GM12875 (cell line): ENCODE data around the gene GRM2.
A peak's percentile ranks its signal among the peaks of the same experiment; 100 is the strongest.

Source experiments
- H3K4me3 ChIP-seq: one replicate; pipeline ENCODE4 v1.5.1; 2011; ENCODE audit warnings: low read depth, low read length, control low read depth
- CTCF ChIP-seq: IDR thresholded peaks from 2 replicates; pipeline ENCODE4 v1.5.1; 2011; ENCODE audit warnings: low read depth, mild to moderate bottlenecking, control low read depth, inconsistent platforms, low read length, moderate library complexity, borderline replicate concordance; ENCODE audit not compliant: insufficient read depth

The GRM2 gene

DNA sequence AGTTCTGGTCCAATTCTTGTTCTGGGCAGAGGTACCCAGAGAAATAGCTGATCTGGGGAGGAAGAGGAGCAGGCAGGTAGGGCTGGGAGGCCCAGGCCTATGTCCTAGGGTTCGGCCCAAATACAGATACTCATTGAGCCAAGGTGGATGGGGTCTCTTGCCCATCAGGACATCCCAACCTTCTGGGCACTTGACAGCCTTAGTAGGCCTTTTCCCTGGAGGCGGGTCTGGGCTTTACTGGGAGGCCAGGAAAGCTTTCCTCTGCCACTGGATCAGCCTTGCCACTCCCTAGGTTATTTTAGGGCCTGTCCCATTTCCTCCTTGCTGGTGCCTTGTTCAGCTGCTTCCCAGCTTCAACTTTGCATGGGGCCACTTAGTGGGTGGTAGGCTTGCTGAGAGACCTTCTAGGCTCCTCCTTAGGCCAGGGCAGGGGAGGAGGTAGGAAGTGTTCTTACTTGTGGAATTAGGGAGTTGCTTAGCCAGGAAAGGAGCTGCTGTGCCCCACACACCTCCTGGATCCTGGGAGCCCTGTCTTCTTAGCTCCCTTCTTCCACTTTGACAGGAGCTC lies 26.1 kb upstream of the GRM2 start:
- TF ChIP-seq CTCF, result no peak
- no peak overlapping the region for H3K4me3 ChIP-seq

- peak overlapping the region; percentile 5 for H3K4me3 ChIP-seq
- no peak for TF ChIP-seq CTCF
Measured at GRCh38 chr3:51681453-51681852, 25.4 kb upstream of the GRM2 start.

GRCh38 chr3:51682079-51682478 lies 24.8 kb upstream of the GRM2 start:
- H3K4me3 ChIP-seq, result no peak overlapping the region
- peak; percentile 83 for TF ChIP-seq CTCF

GRCh38 chr3:51682526-51682925 lies 24.3 kb upstream of the GRM2 start:
- H3K4me3 ChIP-seq, result no peak overlapping the region
- TF ChIP-seq CTCF, result no peak

- H3K4me3 ChIP-seq, result no peak overlapping the region
- no peak for TF ChIP-seq CTCF
Measured at GRCh38 chr3:51683566-51683965, 23.3 kb upstream of the GRM2 start.

GRCh38 chr3:51684971-51685751 lies 21.7 kb upstream of the GRM2 start:
- TF ChIP-seq CTCF, result no peak

GRCh38 chr3:51686056-51686455 lies 20.8 kb upstream of the GRM2 start:
- no peak for TF ChIP-seq CTCF
- H3K4me3 ChIP-seq, result no peak overlapping the region

More at GRCh38 chr3:51684971-51685751, 21.7 kb upstream of the GRM2 start:
- H3K4me3 ChIP-seq, result no peak overlapping the region
